IPS DF 6.9 (cell line): Measurements from ENCODE around the gene DEFB114.
A peak's percentile ranks its signal among the peaks of the same experiment; 100 is the strongest.

ENCODE experiments used
- DNase-seq: peaks from one replicate; pipeline ENCODE4 v3.0.0-alpha.2; 2013; ENCODE audit warnings: low read depth, low spot score
- H3K27ac ChIP-seq: one replicate; pipeline ENCODE4 v1.5.1; 2013; ENCODE audit warnings: low read length, control low read depth
- H3K27me3 ChIP-seq: 2 replicates; pipeline ENCODE4 v1.6.1; 2013; ENCODE audit warnings: mild to moderate bottlenecking, low read length; ENCODE audit not compliant: control insufficient read depth, insufficient read depth
- H3K36me3 ChIP-seq: 2 replicates; pipeline ENCODE4 v1.6.1; 2013; ENCODE audit warnings: low read length; ENCODE audit not compliant: control insufficient read depth, insufficient read depth
- H3K4me1 ChIP-seq: 2 replicates; pipeline ENCODE4 v1.6.1; 2013; ENCODE audit warnings: low read length; ENCODE audit not compliant: control insufficient read depth, insufficient read depth
- H3K4me3 ChIP-seq: 2 replicates; pipeline ENCODE4 v1.5.1; 2013; ENCODE audit warnings: mild to moderate bottlenecking, low read length
- H3K9me3 ChIP-seq: 2 replicates; pipeline ENCODE4 v1.6.1; 2013; ENCODE audit warnings: low read length, inconsistent platforms; ENCODE audit not compliant: control insufficient read depth, insufficient read depth
- WGBS: extraction: QIAGEN DNeasy Blood & Tissue Kit; methylation state at CpG from one replicate; pipeline ENCODE4 v1.1.7; 2013; ENCODE audit warnings: mixed read lengths, missing lambda C conversion rate; ENCODE audit not compliant: insufficient read length, insufficient coverage; 5-methylcytosine and 5-hydroxymethylcytosine counted together

The DEFB114 gene

DNA sequence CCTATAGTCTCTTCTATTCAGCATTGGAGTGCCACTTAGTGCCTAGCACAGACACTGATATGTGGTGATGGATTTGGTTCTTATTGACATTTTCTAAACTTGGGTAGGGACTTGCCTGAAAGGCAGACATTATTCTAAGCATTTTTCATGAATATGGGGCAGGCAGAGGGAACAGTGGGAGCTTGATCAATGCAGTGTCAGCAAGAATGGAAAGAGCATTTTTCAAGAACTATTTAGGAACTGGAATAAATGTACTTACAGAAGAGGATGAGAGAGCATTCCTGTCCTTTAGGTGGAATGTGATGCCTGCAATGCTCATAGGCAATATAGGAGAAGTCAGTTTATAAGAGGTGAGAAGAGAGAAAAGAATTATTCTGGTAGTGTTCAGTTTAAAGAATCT is 26.2 kb downstream of the DEFB114 start:
- Histone ChIP-seq H3K4me1 (no peaks in the 10 kb centered on the region), H3K9me3 (no peaks in the 10 kb centered on the region), H3K27ac (no peak overlapping the region), H3K4me3 (no peak overlapping the region), H3K27me3 (no peaks in the 10 kb centered on the region), H3K36me3 (no peaks in the 10 kb centered on the region)
- DNase-seq = no peak

DNA sequence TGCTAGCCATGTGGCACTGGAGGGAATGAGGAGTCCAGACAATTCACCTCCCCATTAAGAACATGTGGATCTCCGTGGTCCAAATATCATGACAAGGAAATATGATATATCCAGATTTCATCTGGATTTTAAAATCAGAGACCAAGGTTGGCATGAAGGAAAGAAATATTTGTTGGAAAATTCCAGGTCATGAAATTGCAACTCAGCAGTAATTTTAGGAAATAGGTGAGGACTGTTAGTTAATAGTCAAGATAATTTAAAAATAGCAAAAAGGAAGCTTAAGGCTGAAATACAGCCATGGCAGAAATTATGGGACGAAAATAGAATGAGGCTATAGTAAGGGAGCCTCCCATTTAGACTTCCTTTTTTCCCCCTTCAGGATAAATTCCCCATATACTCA is 26.9 kb downstream of the DEFB114 start:
- H3K4me3 ChIP-seq = no peak overlapping the region
- no peaks in the 10 kb centered on the region for H3K36me3 ChIP-seq
- no CpG with 5 or more reads among the region's 2 CpGs for WGBS
- no peaks in the 10 kb centered on the region for H3K9me3 ChIP-seq
- DNase-seq = no peak
- H3K27ac ChIP-seq = no peak overlapping the region
- H3K27me3 ChIP-seq = no peaks in the 10 kb centered on the region
- H3K4me1 ChIP-seq = no peaks in the 10 kb centered on the region

DNA sequence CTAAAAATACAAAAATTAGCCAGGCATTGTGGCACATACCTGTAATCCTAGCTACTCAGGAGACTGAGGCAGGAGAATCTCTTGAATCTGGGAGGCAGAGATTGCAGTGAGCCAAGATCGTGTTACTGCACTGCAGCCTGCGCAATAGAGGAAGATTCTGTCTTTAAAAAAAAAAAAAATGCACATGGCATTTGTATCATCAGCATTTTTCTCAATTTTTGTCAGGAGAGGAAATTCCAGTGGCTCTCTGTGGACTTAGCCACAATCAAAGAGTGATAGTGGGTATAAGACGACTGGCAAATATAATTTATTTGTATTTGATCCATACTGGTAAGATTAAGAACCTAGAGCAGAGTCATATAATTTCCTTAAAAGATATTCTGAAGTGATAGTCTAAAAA is 28.6 kb downstream of the DEFB114 start:
- H3K27me3 ChIP-seq = no peaks in the 10 kb centered on the region
- H3K4me3 ChIP-seq = no peak overlapping the region
- WGBS = no CpG with 5 or more reads among the region's 3 CpGs
- H3K36me3 ChIP-seq = no peaks in the 10 kb centered on the region
- no peaks in the 10 kb centered on the region for H3K9me3 ChIP-seq
- no peak for DNase-seq
- no peak overlapping the region for H3K27ac ChIP-seq
- H3K4me1 ChIP-seq = no peaks in the 10 kb centered on the region

DNA sequence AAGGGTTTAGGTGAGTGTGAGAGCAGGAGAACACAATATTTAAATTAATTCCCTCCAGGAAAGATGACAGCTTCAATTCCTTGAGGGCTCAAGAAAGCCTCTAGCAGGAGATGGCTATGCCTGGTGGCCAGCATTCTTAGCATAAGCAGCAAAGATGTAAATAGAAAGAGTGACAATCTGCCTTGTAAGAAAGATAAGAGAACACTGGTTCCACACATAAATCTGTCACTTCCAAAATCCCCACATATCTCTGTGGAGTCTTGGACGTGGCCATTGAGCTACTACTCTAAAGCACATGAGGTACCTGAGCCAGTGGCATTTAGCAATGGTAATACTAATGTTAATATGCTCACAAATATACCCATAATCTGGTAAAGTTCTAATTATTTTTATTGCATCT is 29.2 kb downstream of the DEFB114 start:
- Histone ChIP-seq H3K27ac (no peak overlapping the region), H3K27me3 (no peaks in the 10 kb centered on the region), H3K9me3 (no peaks in the 10 kb centered on the region), H3K4me3 (no peak overlapping the region), H3K4me1 (no peaks in the 10 kb centered on the region), H3K36me3 (no peaks in the 10 kb centered on the region)
- whole genome bisulfite sequencing = no CpG with 5 or more reads among the region's 1 CpG
- no peak for DNase-seq

DNA sequence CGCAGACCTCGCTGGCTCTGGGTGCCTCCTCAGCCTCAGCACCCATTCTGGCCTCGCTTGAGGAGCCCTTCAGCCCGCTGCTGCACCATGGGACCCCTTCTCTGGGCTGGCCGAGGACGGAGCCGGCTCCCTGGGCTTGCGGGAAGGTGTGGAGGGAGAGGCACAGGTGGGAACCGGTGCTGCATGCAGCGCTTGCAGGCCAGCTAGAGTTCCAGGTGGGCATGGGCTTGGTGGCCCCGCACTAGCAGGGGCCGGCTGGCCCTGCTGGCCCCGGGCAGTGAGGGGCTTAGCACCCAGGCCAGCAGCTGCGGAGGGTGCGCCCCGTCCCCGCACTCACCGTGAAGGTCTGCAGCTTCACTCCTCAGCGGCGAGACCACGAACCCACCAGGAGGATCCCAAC is 30.4 kb downstream of the DEFB114 start:
- H3K27ac ChIP-seq = no peak overlapping the region
- no CpG with 5 or more reads among the region's 21 CpGs for WGBS
- no peak overlapping the region for H3K4me3 ChIP-seq
- no peaks in the 10 kb centered on the region for H3K4me1 ChIP-seq
- DNase-seq = no peak
- H3K27me3 ChIP-seq = no peaks in the 10 kb centered on the region
- H3K9me3 ChIP-seq = no peaks in the 10 kb centered on the region
- no peaks in the 10 kb centered on the region for H3K36me3 ChIP-seq

DNA sequence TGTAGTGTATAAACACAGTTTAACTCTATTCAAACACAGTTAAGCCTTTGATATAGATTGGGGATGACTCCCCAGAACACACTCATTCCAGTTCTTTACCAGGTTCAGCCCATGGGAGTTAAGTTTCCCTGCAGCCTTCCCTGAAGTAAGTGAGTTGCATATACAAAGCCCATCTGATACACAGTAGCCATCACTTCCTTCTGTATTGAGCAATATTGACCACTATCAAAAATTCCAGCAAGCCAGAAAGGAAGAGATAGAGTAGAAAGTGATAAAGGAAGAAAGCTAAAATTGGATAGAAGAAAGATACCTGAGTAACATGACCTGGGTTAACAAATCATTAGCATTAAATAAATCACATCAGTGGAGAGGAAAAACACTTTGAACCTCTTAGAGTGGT is 34.6 kb downstream of the DEFB114 start:
- no peaks in the 10 kb centered on the region for H3K9me3 ChIP-seq
- no peaks in the 10 kb centered on the region for H3K36me3 ChIP-seq

DNA sequence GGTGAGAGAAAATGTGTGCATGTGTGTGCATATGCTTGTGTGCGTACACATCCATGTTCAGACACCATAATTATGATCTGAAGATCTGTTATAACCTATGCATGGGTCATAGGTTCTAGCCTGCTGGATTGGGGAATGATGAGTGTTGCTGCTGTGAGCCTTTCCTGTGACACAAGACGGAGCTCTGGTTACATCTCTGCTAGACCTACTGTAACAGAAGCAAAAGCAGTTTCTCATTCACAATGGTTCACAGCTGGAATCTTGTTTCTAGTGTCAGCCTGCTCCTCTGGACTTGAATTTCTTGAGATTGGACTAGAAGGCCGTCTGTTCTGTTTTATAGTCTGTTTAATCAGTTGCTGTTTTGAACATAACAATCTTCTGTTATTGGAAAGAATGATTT is 40.1 kb downstream of the DEFB114 start:
- H3K9me3 ChIP-seq = no peaks in the 10 kb centered on the region
- no CpG with 5 or more reads among the region's 3 CpGs for WGBS
- no peak overlapping the region for H3K4me3 ChIP-seq
- DNase-seq = peak; percentile 52
- H3K4me1 ChIP-seq = no peaks in the 10 kb centered on the region
- no peak overlapping the region for H3K27ac ChIP-seq
- H3K27me3 ChIP-seq = no peaks in the 10 kb centered on the region
- no peaks in the 10 kb centered on the region for H3K36me3 ChIP-seq

More for the DNA sequence above, 34.6 kb downstream of the DEFB114 start:
- no peaks in the 10 kb centered on the region for H3K4me1 ChIP-seq
- no peak for DNase-seq
- no peaks in the 10 kb centered on the region for H3K27me3 ChIP-seq
- H3K27ac ChIP-seq = no peak overlapping the region
- H3K4me3 ChIP-seq = no peak overlapping the region

DNA sequence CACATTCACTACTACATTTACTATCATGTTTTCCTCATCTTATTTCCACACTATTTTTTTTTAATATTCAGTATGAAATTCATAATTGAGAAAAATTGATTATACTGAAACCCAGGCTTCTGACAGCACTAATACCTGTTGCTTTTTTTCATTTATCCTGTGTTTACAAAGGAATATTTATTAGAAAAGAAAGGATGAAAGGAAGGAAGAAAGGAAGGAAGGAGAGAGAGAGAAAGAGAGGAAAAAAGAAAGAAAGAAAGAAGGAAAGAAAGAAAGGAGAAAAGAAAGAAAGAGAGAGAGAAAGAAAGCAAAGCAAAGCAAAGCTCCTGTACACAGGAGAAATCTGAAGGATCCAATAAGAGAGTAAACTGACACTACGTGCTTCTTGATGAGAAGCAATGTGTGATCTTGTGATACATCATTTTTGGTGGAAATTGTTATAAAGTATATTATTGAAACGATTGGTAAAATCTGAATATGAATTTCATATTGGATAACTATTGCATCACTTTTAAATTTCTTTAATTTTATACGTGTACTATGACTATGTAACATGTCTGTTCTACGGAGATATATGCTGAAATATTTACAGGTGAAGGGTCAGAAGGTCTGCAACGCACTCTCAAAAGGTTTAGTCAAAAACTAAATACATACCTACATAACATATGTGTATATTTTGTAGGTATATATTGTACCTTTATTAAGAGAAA is 43.9 kb downstream of the DEFB114 start:
- 100% methylated on average over 1 of the region's 5 CpGs for WGBS
- H3K27ac ChIP-seq = no peak overlapping the region
- H3K4me1 ChIP-seq = no peaks in the 10 kb centered on the region
- no peak overlapping the region for H3K4me3 ChIP-seq
- H3K36me3 ChIP-seq = no peaks in the 10 kb centered on the region
- H3K27me3 ChIP-seq = no peaks in the 10 kb centered on the region
- no peaks in the 10 kb centered on the region for H3K9me3 ChIP-seq
- no peak for DNase-seq

DNA sequence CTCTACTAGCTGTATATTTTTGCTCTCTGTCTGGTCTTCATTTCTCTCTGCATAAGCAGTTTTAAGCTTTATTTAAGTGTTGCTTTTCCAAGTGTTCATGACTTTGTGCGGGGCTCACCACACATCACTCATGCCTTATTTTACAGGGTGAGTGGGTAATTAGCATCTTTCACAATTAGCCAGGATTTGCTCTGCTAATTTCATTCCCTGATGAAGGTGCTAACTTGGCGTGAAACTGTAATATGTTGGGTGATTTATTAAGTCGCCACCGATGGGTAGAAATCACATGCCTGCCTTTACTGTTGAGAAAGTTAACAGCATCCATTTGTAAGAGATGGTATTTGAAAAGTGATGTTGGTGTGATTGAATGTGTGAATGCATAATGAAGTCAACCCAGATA is 44.7 kb downstream of the DEFB114 start:
- WGBS = no CpG with 5 or more reads among the region's 4 CpGs
- H3K4me1 ChIP-seq = no peaks in the 10 kb centered on the region; the same call in 1 of the 2 replicates
- no peak overlapping the region for H3K27ac ChIP-seq
- no peak overlapping the region for H3K4me3 ChIP-seq
- no peaks in the 10 kb centered on the region for H3K27me3 ChIP-seq
- no peaks in the 10 kb centered on the region for H3K9me3 ChIP-seq
- DNase-seq = no peak
- no peaks in the 10 kb centered on the region for H3K36me3 ChIP-seq

DNA sequence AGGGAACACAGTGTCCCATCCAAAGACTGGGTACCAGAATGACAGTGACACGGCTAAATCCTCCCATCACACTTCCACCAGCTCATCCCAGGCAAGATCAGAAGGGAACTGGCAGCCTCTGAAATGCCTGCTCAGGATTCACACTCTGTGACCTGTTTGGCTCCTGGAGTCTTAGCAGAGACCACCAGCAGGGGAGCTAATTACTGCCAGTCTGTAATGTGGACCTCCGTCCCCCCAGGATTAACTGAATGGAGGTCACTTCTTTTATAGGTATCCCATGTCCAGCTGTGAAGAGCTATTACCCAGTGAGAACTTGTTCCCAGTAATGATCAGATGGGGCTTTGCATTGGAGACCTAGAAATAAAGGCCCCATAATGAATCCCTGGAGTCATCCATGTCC is 45.2 kb downstream of the DEFB114 start:
- Histone ChIP-seq H3K27ac (no peak overlapping the region), H3K4me3 (no peak overlapping the region), H3K27me3 (no peaks in the 10 kb centered on the region), H3K36me3 (no peaks in the 10 kb centered on the region), H3K4me1 (no peaks in the 10 kb centered on the region; the same call in 1 of the 2 replicates), H3K9me3 (no peaks in the 10 kb centered on the region)
- WGBS = no CpG with 5 or more reads among the region's 2 CpGs
- no peak for DNase-seq

DNA sequence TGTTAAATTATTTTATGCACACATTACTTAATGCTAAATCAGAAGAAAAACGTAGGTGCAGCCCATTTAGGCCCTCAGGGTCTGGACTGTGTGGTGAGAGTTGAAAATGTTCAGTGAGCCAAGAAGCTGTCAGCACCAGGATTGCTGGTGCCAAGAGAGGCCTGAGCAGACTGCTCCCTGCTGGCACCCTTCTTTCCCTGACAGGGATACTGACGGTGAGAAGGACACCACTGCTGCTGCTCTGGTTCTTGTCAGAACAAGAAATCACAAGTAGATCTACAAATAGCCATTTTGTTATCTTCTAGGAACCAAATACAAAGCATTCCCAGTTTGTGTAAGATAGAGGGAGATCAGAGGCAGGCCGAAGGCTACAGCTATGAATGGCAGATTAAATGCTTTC is 48.9 kb downstream of the DEFB114 start:
- no peak for DNase-seq
- Histone ChIP-seq H3K36me3 (no peaks in the 10 kb centered on the region), H3K27ac (no peak overlapping the region), H3K27me3 (no peaks in the 10 kb centered on the region), H3K4me1 (no peaks in the 10 kb centered on the region; the same call in 1 of the 2 replicates), H3K9me3 (no peaks in the 10 kb centered on the region), H3K4me3 (no peak overlapping the region)
- no CpG with 5 or more reads among the region's 3 CpGs for WGBS
